H1 (cell line): ENCODE data around the gene ZNF670. TPM values are rescaled to one million over a fixed set of nuclear protein-coding genes. Genes with fewer than 3 reads are reported as not detected.

ENCODE experiments used
- CTCF ChIA-PET: fragments of 300-600 bp; sonication (Branson Sonifier 250); formaldehyde crosslinking; loops from one replicate; lab custom pipeline; 2021; ENCODE audit not compliant: partially characterized antibody; lab: Charles Lee
- POLR2A ChIA-PET: fragments of 300-600 bp; sonication (Branson Sonifier 250); formaldehyde crosslinking; loops from one replicate; lab custom pipeline; 2021; ENCODE audit warnings: inconsistent platforms; ENCODE audit not compliant: partially characterized antibody; lab: Charles Lee
- DNase-seq, 2 experiments: peaks; one replicate each; pipeline versions ENCODE4 v3.0.0 to v3.0.0-alpha.2; 2010 to 2022; ENCODE audit warnings: low spot score in 2 of 2, low read depth in 1 of 2, mixed read lengths in 1 of 2
- FAIRE-seq: peaks from 2 replicates; lab custom pipeline; 2011; peaks lifted over from hg19 to GRCh38; lab: Jason Lieb, UNC
- H2AFZ ChIP-seq: 2 replicates; pipeline ENCODE4 v1.8.1; 2012; ENCODE audit warnings: low read length, inconsistent platforms
- H2AK5ac ChIP-seq: 2 replicates; pipeline ENCODE4 v1.6.1; 2013; ENCODE audit warnings: low read depth, low read length
- H2BK120ac ChIP-seq: replicated peaks from 2 replicates; pipeline ENCODE3; 2013; ENCODE audit warnings: low read depth, low read length, inconsistent platforms
- H2BK12ac ChIP-seq: 2 replicates; pipeline ENCODE4 v1.6.1; 2013; ENCODE audit warnings: low read depth, low read length
- H2BK15ac ChIP-seq: 2 replicates; pipeline ENCODE4 v1.6.1; 2013; ENCODE audit warnings: low read length
- H2BK20ac ChIP-seq: 2 replicates; pipeline ENCODE4 v1.6.1; 2013; ENCODE audit warnings: low read length
- H2BK5ac ChIP-seq: 2 replicates; pipeline ENCODE4 v1.6.1; 2013; ENCODE audit warnings: low read depth, low read length
- H3K14ac ChIP-seq: 2 replicates; pipeline ENCODE4 v1.6.1; 2013; ENCODE audit warnings: inconsistent platforms; ENCODE audit not compliant: insufficient read length
- H3K18ac ChIP-seq: 2 replicates; pipeline ENCODE4 v1.6.1; 2013; ENCODE audit warnings: low read length; ENCODE audit errors: extremely low read depth
- H3K23ac ChIP-seq: 2 replicates; pipeline ENCODE4 v1.6.1; 2013; ENCODE audit warnings: inconsistent platforms; ENCODE audit not compliant: insufficient read length
- H3K23me2 ChIP-seq: 2 replicates; pipeline ENCODE4 v1.6.1; 2013; ENCODE audit warnings: low read depth, low read length
- H3K27ac ChIP-seq: 2 replicates; pipeline ENCODE4 v1.6.1; 2011; ENCODE audit warnings: low read depth, low read length, inconsistent platforms
- H3K27me3 ChIP-seq, 4 experiments: replicated peaks in 1 of 4; 1 replicate in 1 of 4; 2 replicates in 3 of 4; pipeline versions ENCODE4 v1.6.1 to v1.8.1; 2011 to 2013; ENCODE audit warnings: low read length in 3 of 4, mild to moderate bottlenecking in 3 of 4, inconsistent platforms in 2 of 4, mixed read lengths in 2 of 4, moderate library complexity in 1 of 4; ENCODE audit not compliant: control insufficient read depth in 3 of 4, insufficient read depth in 3 of 4; ENCODE audit errors: extremely low read depth in 1 of 4
- H3K36me3 ChIP-seq, 4 experiments: 2 replicates each; pipeline versions ENCODE4 v1.6.1 to v1.8.1; 2011 to 2013; ENCODE audit warnings: mild to moderate bottlenecking in 4 of 4, low read length in 3 of 4, moderate library complexity in 2 of 4, control low read depth in 1 of 4, inconsistent platforms in 1 of 4; ENCODE audit not compliant: insufficient read depth in 4 of 4, control insufficient read depth in 2 of 4
- H3K4ac ChIP-seq: replicated peaks from 2 replicates; pipeline ENCODE3; 2013; ENCODE audit warnings: low read length, low read depth, mixed read lengths, inconsistent platforms; ENCODE audit not compliant: insufficient read length
- H3K4me1 ChIP-seq, 4 experiments: replicated peaks in 1 of 4; 1 replicate in 1 of 4; 2 replicates in 3 of 4; pipeline versions ENCODE4 v1.6.1 to v1.8.1; 2011 to 2013; ENCODE audit warnings: low read length in 3 of 4, inconsistent platforms in 2 of 4, mixed read lengths in 1 of 4; ENCODE audit not compliant: insufficient read depth in 4 of 4, control insufficient read depth in 3 of 4
- H3K4me2 ChIP-seq, 2 experiments: 2 replicates each; pipeline versions ENCODE4 v1.6.1 to v1.8.1; 2011 to 2013; ENCODE audit warnings: low read depth in 2 of 2, low read length in 2 of 2, control low read depth in 1 of 2, inconsistent platforms in 1 of 2, mild to moderate bottlenecking in 1 of 2; ENCODE audit not compliant: insufficient read depth in 1 of 2
- H3K4me3 ChIP-seq, 4 experiments: fragments of 200-600, 300-600 bp in 1 of 4; sonication (generic), shearing (Covaris generic), sonication (Bioruptor Twin) in 1 of 4; 2 replicates each; pipeline versions ENCODE4 v1.5.1 to v1.8.1; 2011 to 2016; ENCODE audit warnings: low read length in 4 of 4, low read depth in 3 of 4, control low read depth in 2 of 4, inconsistent platforms in 2 of 4, mild to moderate bottlenecking in 2 of 4, mixed read lengths in 1 of 4, moderate library complexity in 1 of 4; ENCODE audit not compliant: insufficient read depth in 2 of 4; ENCODE audit errors: extremely low read depth in 1 of 4
- H3K56ac ChIP-seq: replicated peaks from 2 replicates; pipeline ENCODE3; 2013; ENCODE audit warnings: low read depth, mild to moderate bottlenecking, mixed read lengths, low read length, inconsistent platforms; ENCODE audit not compliant: insufficient read length
- H3K79me1 ChIP-seq: 2 replicates; pipeline ENCODE4 v1.6.1; 2013; ENCODE audit warnings: low read depth, low read length, control low read depth
- H3K79me2 ChIP-seq, 2 experiments: 2 replicates each; pipeline versions ENCODE4 v1.6.1 to v1.8.1; 2012 to 2013; ENCODE audit warnings: low read length in 2 of 2, mild to moderate bottlenecking in 2 of 2, inconsistent platforms in 1 of 2; ENCODE audit not compliant: insufficient read depth in 2 of 2, control insufficient read depth in 1 of 2
- H3K9ac ChIP-seq, 4 experiments: replicated peaks in 1 of 4; 1 replicate in 1 of 4; 2 replicates in 3 of 4; pipeline versions ENCODE4 v1.6.1 to v1.8.1; 2011 to 2013; ENCODE audit warnings: low read depth in 3 of 4, low read length in 3 of 4, control low read depth in 2 of 4, mild to moderate bottlenecking in 2 of 4, moderate library complexity in 2 of 4, inconsistent platforms in 1 of 4; ENCODE audit errors: extremely low read depth in 1 of 4
- H3K9me3 ChIP-seq, 2 experiments: 2 replicates each; pipeline versions ENCODE4 v1.6.1 to v1.8.1; 2012 to 2013; ENCODE audit warnings: mild to moderate bottlenecking in 2 of 2, moderate library complexity in 2 of 2, control low read depth in 1 of 2, inconsistent platforms in 1 of 2, low read depth in 1 of 2, low read length in 1 of 2, mixed read lengths in 1 of 2; ENCODE audit not compliant: insufficient read depth in 2 of 2
- H4K20me1 ChIP-seq, 2 experiments: replicated peaks in 1 of 2; 2 replicates each; pipeline versions ENCODE3 to v1.8.1; 2011 to 2013; ENCODE audit warnings: inconsistent platforms in 2 of 2, low read length in 2 of 2, mild to moderate bottlenecking in 1 of 2; ENCODE audit not compliant: insufficient read depth in 2 of 2, control insufficient read depth in 1 of 2
- H4K5ac ChIP-seq: 2 replicates; pipeline ENCODE4 v1.6.1; 2013; ENCODE audit warnings: low read length, low read depth, mixed read lengths, inconsistent platforms; ENCODE audit not compliant: insufficient read length
- H4K8ac ChIP-seq: 2 replicates; pipeline ENCODE4 v1.8.0; 2013; ENCODE audit warnings: mild to moderate bottlenecking, moderate library complexity, low read length, inconsistent platforms; ENCODE audit not compliant: insufficient read depth; ENCODE audit errors: extremely low read depth
- H4K91ac ChIP-seq: replicated peaks from 2 replicates; pipeline ENCODE3; 2013; ENCODE audit warnings: low read length, mixed read lengths, inconsistent platforms; ENCODE audit not compliant: insufficient read length
- ATF3 ChIP-seq: IDR thresholded peaks from 2 replicates; pipeline ENCODE4 v1.6.1; 2011; ENCODE audit warnings: low read depth, mild to moderate bottlenecking, low read length; ENCODE audit not compliant: insufficient read depth
- CBX8 ChIP-seq: fragments of 300-800, 300-1000 bp; sonication (generic); IDR thresholded peaks from 2 replicates; pipeline ENCODE4 v1.7.1; 2016; ENCODE audit warnings: low read depth, low read length, borderline replicate concordance
- CREB1 ChIP-seq: IDR thresholded peaks from 2 replicates; pipeline ENCODE4 v1.6.1; 2012; ENCODE audit warnings: inconsistent platforms
- EGR1 ChIP-seq: IDR thresholded peaks from 2 replicates; pipeline ENCODE4 v1.6.1; 2011; ENCODE audit warnings: low read depth, low read length, borderline replicate concordance
- KDM4A ChIP-seq: IDR thresholded peaks from one replicate; pipeline ENCODE4 v1.7.1; 2012; ENCODE audit warnings: low read depth, mild to moderate bottlenecking, moderate library complexity, low read length, inconsistent platforms; ENCODE audit not compliant: severe bottlenecking
- MAX ChIP-seq: IDR thresholded peaks from 2 replicates; pipeline ENCODE4 v1.6.1; 2012; ENCODE audit warnings: inconsistent platforms
- PHF8 ChIP-seq: fragments of 200-600 bp; sonication (generic); conservative IDR thresholded peaks from 2 replicates; pipeline ENCODE4 v1.7.1; 2012; ENCODE audit warnings: low read depth, mild to moderate bottlenecking, inconsistent platforms, low read length, moderate library complexity
- RBBP5 ChIP-seq: IDR thresholded peaks from 2 replicates; pipeline ENCODE4 v1.7.1; 2012; ENCODE audit warnings: low read depth, mild to moderate bottlenecking, inconsistent platforms, low read length, moderate library complexity, borderline replicate concordance
- RNF2 ChIP-seq: fragments of 200-900, 300-1000 bp; sonication (generic); IDR thresholded peaks from 2 replicates; pipeline ENCODE4 v1.7.1; 2016; ENCODE audit warnings: borderline replicate concordance, low read depth, mild to moderate bottlenecking, antibody characterized with exemption, low read length; ENCODE audit not compliant: poor library complexity, severe bottlenecking; ENCODE audit errors: missing control alignments
- SIN3A ChIP-seq, 2 experiments: IDR thresholded peaks in 1 of 2; conservative IDR thresholded peaks in 1 of 2; 2 replicates each; pipeline ENCODE4 v1.6.1; 2011 to 2012; ENCODE audit warnings: low read length in 2 of 2, improper control_type of control experiment in 1 of 2, low read depth in 1 of 2, mild to moderate bottlenecking in 1 of 2
- SIRT6 ChIP-seq: IDR thresholded peaks from one replicate; pipeline ENCODE4 v1.7.1; 2012; ENCODE audit warnings: low read length, inconsistent platforms
- TEAD4 ChIP-seq: IDR thresholded peaks from 2 replicates; pipeline ENCODE4 v1.6.1; 2012; ENCODE audit warnings: low read depth, low read length, inconsistent platforms, mixed read lengths
- YY1 ChIP-seq: IDR thresholded peaks from 2 replicates; pipeline ENCODE4 v1.6.1; 2011; ENCODE audit warnings: low read depth, mild to moderate bottlenecking, low read length
- WGBS, 2 experiments: shearing (Covaris generic) in 1 of 2; methylation state at CpG; one replicate each; pipeline versions ENCODE4 v1.1.6 to v1.1.7; 2013 to 2015; ENCODE audit warnings: low lambda C conversion rate in 2 of 2, mixed read lengths in 2 of 2, inconsistent platforms in 1 of 2, low coverage in 1 of 2, missing lambda C conversion rate in 1 of 2; ENCODE audit not compliant: insufficient replicate concordance in 2 of 2, insufficient coverage in 1 of 2, insufficient read length in 1 of 2; ENCODE audit errors: extremely low coverage in 1 of 2, missing lambda C conversion rate in 1 of 2; 5-methylcytosine and 5-hydroxymethylcytosine counted together
- polyA plus RNA-seq, 7 experiments: library from polyadenylated mRNA; depleted of rRNA in 3 of 7; stranded (reverse) in 5 of 7; unstranded in 2 of 7; fragments of >200 nt in 5 of 7; fragments of 200-250 nt in 2 of 7; gene quantifications; 1 replicate in 5 of 7; 2 replicates in 1 of 7; 4 replicates in 1 of 7; pipeline versions ENCODE4 v1.2.1 to v1.2.3, GENCODE V29; 2011 to 2013; ENCODE audit warnings: missing spikeins in 2 of 7, mixed read lengths in 2 of 7
- total RNA-seq: library from RNA; stranded (reverse); fragmentation: NEBNext Ultra II Directional; extraction: Animal tissue kit (Norgen Biotek cat#: 25700); gene quantifications from 2 replicates; pipeline ENCODE4 v1.2.1, GENCODE V29; 2021

Gene ZNF670
- total and polyA plus RNA-seq, 2 of the 8 experiments (the other 6 are each of a cell fraction or from before 2014, with no cell fraction given), result 2.8 to 15.4 TPM

- DNase-seq (peak in 1 of 2 experiments; percentile 33), FAIRE-seq (no peak)
- H2BK12ac ChIP-seq, result no peak overlapping the region
- no peak overlapping the region for H3K4me3 ChIP-seq
- H3K9ac ChIP-seq, result no peak overlapping the region
- CTCF ChIA-PET, result interaction anchor here (1.1 kb wide), 1 partner anchor 12 kb away, joined by 4 read pairs; no protein-coding TSS in a partner anchor
- H3K4me2 ChIP-seq, result no peak overlapping the region
- peaks cover 2 to 15% (median 9%) of the 10 kb centered on the region in 4 experiments for H3K4me1 ChIP-seq
- H3K23me2 ChIP-seq, result peaks cover 16% of the 10 kb centered on the region; the same call in 1 of the 2 replicates
- H3K36me3 ChIP-seq, result no peaks in the 10 kb centered on the region
- H3K18ac ChIP-seq, result no peak overlapping the region
- H4K8ac ChIP-seq, result no peak overlapping the region
- H4K91ac ChIP-seq, result no peak overlapping the region
- WGBS, 2 experiments, result 91% methylated on average over 7 of the region's 7 CpGs; no CpG with 5 or more reads in 1 of the 2 experiments
- peaks cover 0 to 4% of the 10 kb centered on the region in 2 experiments for H4K20me1 ChIP-seq
- no peak overlapping the region for H2BK15ac ChIP-seq
- no peak overlapping the region for H3K14ac ChIP-seq
- H3K79me1 ChIP-seq, result no peaks in the 10 kb centered on the region
- POLR2A ChIA-PET, result interaction anchor here (3.7 kb wide), 1 partner anchor 29 kb away, joined by 11 read pairs; the partner anchor contains the start of gene ZNF670
- H2BK5ac ChIP-seq, result no peak overlapping the region
- H3K23ac ChIP-seq, result no peak overlapping the region
- H3K56ac ChIP-seq, result no peak overlapping the region
- H3K27me3 ChIP-seq, result peaks cover 2 to 23% (median 13%) of the 10 kb centered on the region in 4 experiments
- peaks cover 5 to 10% of the 10 kb centered on the region in 2 experiments for H3K79me2 ChIP-seq
- H2AK5ac ChIP-seq, result no peak overlapping the region
- H4K5ac ChIP-seq, result no peak overlapping the region
- no peak overlapping the region for H2BK20ac ChIP-seq
- H2BK120ac ChIP-seq, result no peak overlapping the region
- H3K27ac ChIP-seq, result no peak overlapping the region
- H3K9me3 ChIP-seq, result no peaks in the 10 kb centered on the region
- H2AFZ ChIP-seq, result no peak overlapping the region
- no peak for TF ChIP-seq YY1
- no peak for TF ChIP-seq PHF8
- TF ChIP-seq SIN3A (conservative IDR thresholded peaks at IDR 0.05 in 1 of 2, IDR thresholded peaks at IDR 0.05 in 1 of 2; ENCODE audit: low read depth in 1 of 2, low read length in 2 of 2), result no peak
- TF ChIP-seq ATF3, result no peak
- no peak for TF ChIP-seq MAX
- no peak for TF ChIP-seq CBX8
- TF ChIP-seq SIRT6, result no peak
- no peak for TF ChIP-seq RBBP5
- TF ChIP-seq TEAD4, result no peak
- TF ChIP-seq RNF2, result no peak
- no peak for TF ChIP-seq EGR1
- TF ChIP-seq KDM4A, result no peak
- TF ChIP-seq CREB1, result no peak
- H3K4ac ChIP-seq, result no peak overlapping the region
Observed at GRCh38 chr1:247107694-247108093, 29.1 kb upstream of the ZNF670 start.
